ENCODE results near the gene GPR65.

DNA sequence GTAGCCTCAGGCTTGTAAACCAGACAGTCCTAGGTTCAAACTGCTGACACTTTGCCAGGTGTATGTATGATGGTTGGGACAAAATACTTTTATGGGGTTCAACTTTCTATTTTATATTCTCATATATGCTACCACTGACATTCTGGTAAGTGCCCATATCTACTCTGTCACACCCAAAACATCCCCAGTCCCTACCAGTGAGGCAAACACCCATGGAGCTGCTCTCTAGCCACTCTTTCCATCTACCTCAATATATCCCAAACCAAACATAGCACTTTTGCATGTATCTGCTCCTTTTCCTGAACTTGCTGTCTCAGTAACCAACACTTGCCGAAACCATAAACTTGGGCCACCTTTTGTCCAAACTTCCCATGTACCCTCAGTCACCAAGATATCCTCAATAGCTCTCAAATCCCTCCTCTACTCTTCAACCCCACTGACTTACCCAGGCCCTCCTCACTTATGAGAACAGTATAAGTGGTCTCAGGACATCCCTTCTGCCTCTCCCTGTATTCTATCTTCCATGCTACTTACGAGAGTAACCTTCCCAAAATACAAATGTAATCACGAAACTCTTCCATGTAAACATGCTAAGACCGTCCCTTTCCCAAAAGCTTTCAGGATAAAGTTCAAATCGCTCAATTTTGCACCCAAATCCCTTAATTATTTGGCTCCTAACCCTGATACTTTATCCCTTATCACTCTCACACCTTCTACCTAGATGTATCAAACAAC is 15.5 kb upstream of the GPR65 start:
- TF ChIP-seq, protein P1, sequence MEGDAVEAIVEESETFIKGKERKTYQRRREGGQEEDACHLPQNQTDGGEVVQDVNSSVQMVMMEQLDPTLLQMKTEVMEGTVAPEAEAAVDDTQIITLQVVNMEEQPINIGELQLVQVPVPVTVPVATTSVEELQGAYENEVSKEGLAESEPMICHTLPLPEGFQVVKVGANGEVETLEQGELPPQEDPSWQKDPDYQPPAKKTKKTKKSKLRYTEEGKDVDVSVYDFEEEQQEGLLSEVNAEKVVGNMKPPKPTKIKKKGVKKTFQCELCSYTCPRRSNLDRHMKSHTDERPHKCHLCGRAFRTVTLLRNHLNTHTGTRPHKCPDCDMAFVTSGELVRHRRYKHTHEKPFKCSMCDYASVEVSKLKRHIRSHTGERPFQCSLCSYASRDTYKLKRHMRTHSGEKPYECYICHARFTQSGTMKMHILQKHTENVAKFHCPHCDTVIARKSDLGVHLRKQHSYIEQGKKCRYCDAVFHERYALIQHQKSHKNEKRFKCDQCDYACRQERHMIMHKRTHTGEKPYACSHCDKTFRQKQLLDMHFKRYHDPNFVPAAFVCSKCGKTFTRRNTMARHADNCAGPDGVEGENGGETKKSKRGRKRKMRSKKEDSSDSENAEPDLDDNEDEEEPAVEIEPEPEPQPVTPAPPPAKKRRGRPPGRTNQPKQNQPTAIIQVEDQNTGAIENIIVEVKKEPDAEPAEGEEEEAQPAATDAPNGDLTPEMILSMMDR (IDR thresholded peaks at IDR 0.05) = no peak
- no peak for TF ChIP-seq POLR2A (IDR thresholded peaks at IDR 0.05)

All from tibial nerve (tissue), 3 donors.